B cell (primary cell): ENCODE data around the gene TGFBR2. TPM values are rescaled to one million over a fixed set of nuclear protein-coding genes. Genes with fewer than 3 reads are reported as not detected.

Source experiments
- ATAC-seq: fragments of 200-7000 bp; cut with Tn5 transposase; one replicate; pipeline ENCODE4 v1.10.0; 2021; ENCODE audit warnings: low read depth, mild to moderate bottlenecking, moderate number of reproducible peaks, moderate library complexity
- CTCF ChIA-PET: fragments of 350-600 bp; sonication (Branson Sonifier 250); formaldehyde crosslinking; loops from one replicate; lab custom pipeline; 2021; ENCODE audit warnings: antibody characterized with exemption, inconsistent platforms; lab: Charles Lee
- POLR2A ChIA-PET: fragments of 350-600 bp; sonication (Branson Sonifier 250); formaldehyde crosslinking; loops from one replicate; lab custom pipeline; 2021; ENCODE audit warnings: antibody characterized with exemption; lab: Charles Lee
- DNase-seq: peaks from one replicate; pipeline ENCODE4 v3.0.0; 2013
- H2AFZ ChIP-seq: 2 replicates; pipeline ENCODE4 v1.6.1; 2012; ENCODE audit warnings: mild to moderate bottlenecking, low read depth, low read length; ENCODE audit not compliant: insufficient read depth, poor library complexity, severe bottlenecking
- H3K27ac ChIP-seq, 2 donors: 1 replicate in 1 of 2; 2 replicates in 1 of 2; pipeline ENCODE4 v1.5.1; 2012 to 2013; ENCODE audit warnings: low read length in 2 of 2, mild to moderate bottlenecking in 2 of 2, moderate library complexity in 1 of 2
- H3K27me3 ChIP-seq, 4 experiments: fragments of 200-600 bp in 1 of 4; sonication (generic) in 1 of 4; replicated peaks in 1 of 4; 1 replicate in 2 of 4; 2 replicates in 2 of 4; pipeline versions ENCODE4 v1.6.1 to v1.7.0; 2013 to 2016; ENCODE audit warnings: low read length in 3 of 4, mild to moderate bottlenecking in 2 of 4, mixed read lengths in 1 of 4, moderate library complexity in 1 of 4; ENCODE audit not compliant: insufficient read depth in 4 of 4, control insufficient read depth in 3 of 4; ENCODE audit errors: control extremely low read depth in 1 of 4
- H3K36me3 ChIP-seq, 2 experiments: replicated peaks in 1 of 2; 1 replicate in 1 of 2; 2 replicates in 1 of 2; pipeline versions ENCODE4 v1.6.1 to v1.7.1; 2013; ENCODE audit warnings: low read length in 1 of 2; ENCODE audit not compliant: insufficient read depth in 2 of 2, control insufficient read depth in 1 of 2; ENCODE audit errors: control extremely low read depth in 1 of 2, extremely low read depth in 1 of 2
- H3K4me1 ChIP-seq, 2 donors: fragments of 200-600 bp in 1 of 2; sonication (generic) in 1 of 2; 1 replicate in 1 of 2; 2 replicates in 1 of 2; pipeline versions ENCODE4 v1.5.1 to v1.6.1; 2013 to 2017; ENCODE audit warnings: low read length in 2 of 2; ENCODE audit not compliant: control insufficient read depth in 2 of 2, insufficient read depth in 2 of 2
- H3K4me2 ChIP-seq: replicated peaks from 2 replicates; pipeline ENCODE3; 2012; ENCODE audit warnings: mild to moderate bottlenecking, low read depth, low read length; ENCODE audit not compliant: poor library complexity, severe bottlenecking
- H3K4me3 ChIP-seq, 5 experiments: fragments of 200-600 bp in 1 of 5; sonication (generic) in 1 of 5; 1 replicate in 3 of 5; 2 replicates in 2 of 5; pipeline versions ENCODE4 v1.5.1 to v1.7.0; 2011 to 2016; ENCODE audit warnings: low read length in 4 of 5, mild to moderate bottlenecking in 4 of 5, low read depth in 2 of 5, control low read depth in 1 of 5, moderate library complexity in 1 of 5; ENCODE audit not compliant: insufficient read depth in 1 of 5; ENCODE audit errors: control extremely low read depth in 1 of 5, extremely low read depth in 1 of 5
- H3K79me2 ChIP-seq: fragments of 200-600 bp; sonication (generic); one replicate; pipeline ENCODE4 v1.6.0; 2016; ENCODE audit warnings: low read length; ENCODE audit not compliant: control insufficient read depth, insufficient read depth
- H3K9ac ChIP-seq: fragments of 200-600 bp; sonication (generic); 2 replicates; pipeline ENCODE4 v1.6.1; 2017; ENCODE audit warnings: mild to moderate bottlenecking, low read length, moderate library complexity
- H3K9me3 ChIP-seq, 3 donors: one replicate each; pipeline versions ENCODE4 v1.6.1 to v1.7.1; 2013; ENCODE audit warnings: low read length in 2 of 3; ENCODE audit not compliant: control insufficient read depth in 2 of 3, insufficient read depth in 1 of 3; ENCODE audit errors: control extremely low read depth in 1 of 3
- H4K20me1 ChIP-seq: 2 replicates; pipeline ENCODE4 v1.6.0; 2012; ENCODE audit warnings: mild to moderate bottlenecking, low read length; ENCODE audit not compliant: insufficient read depth, control insufficient read depth, poor library complexity, severe bottlenecking
- H3K27ac Mint-ChIP-seq: one replicate; pipeline ENCODE4 v1.8.0; 2021; ENCODE audit warnings: mixed read lengths
- H3K27me3 Mint-ChIP-seq: one replicate; pipeline ENCODE4 v1.8.0; 2021; ENCODE audit warnings: mixed read lengths
- H3K4me1 Mint-ChIP-seq: one replicate; pipeline ENCODE4 v1.8.0; 2021; ENCODE audit warnings: mixed read lengths
- H3K4me3 Mint-ChIP-seq: one replicate; pipeline ENCODE4 v1.8.0; 2021; ENCODE audit warnings: mixed read lengths
- H3K9me3 Mint-ChIP-seq: one replicate; pipeline ENCODE4 v1.8.0; 2022; ENCODE audit warnings: mixed read lengths; ENCODE audit not compliant: insufficient read depth
- EZH2 ChIP-seq: IDR thresholded peaks from 2 replicates; pipeline ENCODE4 v1.6.1; 2012; ENCODE audit warnings: borderline replicate concordance, low read depth, mild to moderate bottlenecking, moderate library complexity, low read length; ENCODE audit not compliant: insufficient read depth, poor library complexity, severe bottlenecking
- WGBS: methylation state at CpG from one replicate; pipeline ENCODE4 v1.1.5; 2013; ENCODE audit warnings: missing lambda C conversion rate; ENCODE audit not compliant: insufficient coverage; 5-methylcytosine and 5-hydroxymethylcytosine counted together
- intact Hi-C: fragments of 100-400 bp; cut with micrococcal nuclease; formaldehyde crosslinking; loops from one replicate; pipeline ENCODE4 v1.10.0; 2022
- polyA plus RNA-seq: library from polyadenylated mRNA; depleted of rRNA; stranded (reverse); fragments of >200 nt; gene quantifications from 2 replicates; pipeline ENCODE4 v1.2.3, GENCODE V29; 2012
- total RNA-seq, 2 donors: library from RNA; stranded (reverse); fragments of 120-200 nt in 1 of 2; gene quantifications; 1 replicate in 1 of 2; 2 replicates in 1 of 2; pipeline versions ENCODE4 v1.2.3 to v1.2.4, GENCODE V29; 2013 to 2022
- TF ChIP-seq, protein P1 (sequence below): fragments of 200-600 bp; IDR thresholded peaks from one replicate; pipeline ENCODE4 v1.8.0; 2022; ENCODE audit warnings: antibody characterized with exemption, mild to moderate bottlenecking

The TGFBR2 gene
- total and polyA plus RNA-seq, 2 donors (not counting 1 experiment from before 2014, with no cell fraction given) = 68.7 to 189 TPM

DNA sequence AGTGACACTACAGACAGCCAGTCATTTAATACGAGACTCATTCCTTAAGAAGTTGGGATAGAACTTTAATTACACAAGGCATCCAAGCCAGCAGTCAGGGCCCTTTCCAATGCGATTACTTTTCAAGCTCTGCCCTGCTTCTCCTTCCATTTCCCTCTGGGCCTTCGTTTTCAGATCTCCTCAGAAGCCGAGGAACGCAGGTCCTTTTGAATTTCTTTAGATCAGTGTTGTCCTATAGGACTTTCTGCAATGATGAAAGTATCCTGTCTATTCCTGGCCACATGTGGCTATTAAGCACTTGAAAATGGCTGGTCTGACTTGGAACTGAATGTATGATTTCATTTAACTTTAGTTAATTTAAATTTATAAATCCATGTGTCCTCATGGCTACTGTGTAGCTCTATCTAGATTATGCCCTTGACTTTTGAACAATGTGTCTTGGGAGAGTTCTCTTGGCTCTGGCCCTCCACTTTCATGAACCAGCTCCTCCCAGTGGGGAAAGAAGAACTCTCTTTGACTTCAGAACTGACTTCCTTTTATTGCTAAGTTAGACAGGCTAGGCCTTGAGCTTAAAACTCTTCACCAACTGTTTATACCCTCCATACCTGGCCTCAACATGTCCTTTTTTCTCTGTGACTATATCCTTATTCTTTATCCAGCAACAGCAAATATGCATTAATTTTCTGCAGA, 22.6 kb downstream of the TGFBR2 start:
- peak overlapping the region in 3 of 5 experiments; percentile 2 to 46 (median 26) for H3K4me3 ChIP-seq
- ChIA-PET POLR2A (interaction anchor here (0.7 to 1.0 kb wide), 2 partner anchors 22 to 36 kb away, joined by 3 to 10 read pairs; no protein-coding TSS in a partner anchor), CTCF (interaction anchor here (0.6 to 2.0 kb wide), 28 partner anchors 8 to 483 kb away, joined by 3 to 20 read pairs (median 4); partner anchors contain the start of gene TGFBR2)
- peak overlapping the region; percentile 36 for H3K9ac ChIP-seq
- DNase-seq = peak; percentile 75
- intact Hi-C loops = loop anchor here (1.0 to 5.0 kb wide), 3 partner anchors 8 to 310 kb away; no protein-coding TSS in a partner anchor
- no peak overlapping the region for H2AFZ ChIP-seq
- no peaks in the 10 kb centered on the region for H3K9me3 Mint-ChIP-seq
- peak overlapping the region; percentile 72 for H3K4me3 Mint-ChIP-seq
- H3K36me3 ChIP-seq = peaks cover 1 to 37% of the 10 kb centered on the region in 2 experiments
- H3K79me2 ChIP-seq = peaks cover 100% of the 10 kb centered on the region
- 93% methylated on average over 2 of the region's 5 CpGs for WGBS
- no peaks in the 10 kb centered on the region for H3K27me3 Mint-ChIP-seq
- H4K20me1 ChIP-seq = no peaks in the 10 kb centered on the region
- H3K9me3 ChIP-seq = no peaks in the 10 kb centered on the region
- TF ChIP-seq, protein P1, sequence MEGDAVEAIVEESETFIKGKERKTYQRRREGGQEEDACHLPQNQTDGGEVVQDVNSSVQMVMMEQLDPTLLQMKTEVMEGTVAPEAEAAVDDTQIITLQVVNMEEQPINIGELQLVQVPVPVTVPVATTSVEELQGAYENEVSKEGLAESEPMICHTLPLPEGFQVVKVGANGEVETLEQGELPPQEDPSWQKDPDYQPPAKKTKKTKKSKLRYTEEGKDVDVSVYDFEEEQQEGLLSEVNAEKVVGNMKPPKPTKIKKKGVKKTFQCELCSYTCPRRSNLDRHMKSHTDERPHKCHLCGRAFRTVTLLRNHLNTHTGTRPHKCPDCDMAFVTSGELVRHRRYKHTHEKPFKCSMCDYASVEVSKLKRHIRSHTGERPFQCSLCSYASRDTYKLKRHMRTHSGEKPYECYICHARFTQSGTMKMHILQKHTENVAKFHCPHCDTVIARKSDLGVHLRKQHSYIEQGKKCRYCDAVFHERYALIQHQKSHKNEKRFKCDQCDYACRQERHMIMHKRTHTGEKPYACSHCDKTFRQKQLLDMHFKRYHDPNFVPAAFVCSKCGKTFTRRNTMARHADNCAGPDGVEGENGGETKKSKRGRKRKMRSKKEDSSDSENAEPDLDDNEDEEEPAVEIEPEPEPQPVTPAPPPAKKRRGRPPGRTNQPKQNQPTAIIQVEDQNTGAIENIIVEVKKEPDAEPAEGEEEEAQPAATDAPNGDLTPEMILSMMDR = peak; percentile 53
- TF ChIP-seq EZH2 = no peak
- H3K4me1 Mint-ChIP-seq = peaks cover 92% of the 10 kb centered on the region
- H3K27me3 ChIP-seq = no peaks in the 10 kb centered on the region
- peak; percentile 54 for ATAC-seq
- H3K27ac Mint-ChIP-seq = peak overlapping the region; percentile 87
- H3K27ac ChIP-seq = peak overlapping the region; percentile 73 to 89
- peaks cover 91 to 99% of the 10 kb centered on the region in 2 donors for H3K4me1 ChIP-seq
- peak overlapping the region; percentile 64 for H3K4me2 ChIP-seq

DNA sequence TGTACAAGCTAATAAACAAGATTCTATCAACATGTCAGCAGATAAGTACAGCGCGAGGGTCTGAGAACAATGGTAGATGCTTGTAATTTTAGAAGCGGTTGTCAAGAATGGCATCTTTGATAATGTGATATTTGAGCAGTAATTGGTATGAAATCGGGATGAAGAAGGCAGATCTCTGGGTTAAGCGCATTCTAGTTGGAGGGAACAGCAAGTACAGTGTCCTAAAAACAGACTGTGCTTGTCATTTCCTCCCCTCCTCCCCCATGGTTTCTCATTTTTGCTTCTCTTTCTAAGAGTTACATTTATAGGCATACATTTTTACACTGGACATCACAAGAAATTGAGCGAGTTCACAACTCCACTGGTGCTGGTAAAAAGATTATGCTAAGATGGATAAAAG, 23.3 kb downstream of the TGFBR2 start:
- POLR2A ChIA-PET = no interaction called here
- no peak for DNase-seq
- Histone ChIP-seq H3K79me2 (peaks cover 100% of the 10 kb centered on the region), H2AFZ (no peak overlapping the region), H4K20me1 (no peaks in the 10 kb centered on the region), H3K4me1 (peaks cover 91 to 99% of the 10 kb centered on the region in 2 donors), H3K9me3 (no peaks in the 10 kb centered on the region), H3K27me3 (no peaks in the 10 kb centered on the region), H3K4me3 (peak overlapping the region in 3 of 5 experiments; percentile 2 to 46 (median 26)), H3K27ac (peak overlapping the region; percentile 73 to 89), H3K4me2 (peak overlapping the region; percentile 64), H3K9ac (peak overlapping the region; percentile 36), H3K36me3 (peaks cover 1 to 33% of the 10 kb centered on the region in 2 experiments)
- CTCF ChIA-PET = interaction anchor here (0.6 to 2.0 kb wide), 21 partner anchors 8 to 459 kb away, joined by 3 to 20 read pairs (median 5); partner anchors contain the start of gene TGFBR2
- peak overlapping the region; percentile 85 for H3K27ac Mint-ChIP-seq
- no peaks in the 10 kb centered on the region for H3K9me3 Mint-ChIP-seq
- peaks cover 92% of the 10 kb centered on the region for H3K4me1 Mint-ChIP-seq
- H3K27me3 Mint-ChIP-seq = no peaks in the 10 kb centered on the region
- no peak for TF ChIP-seq EZH2
- TF ChIP-seq, protein P1 = no peak
- peak overlapping the region; percentile 72 for H3K4me3 Mint-ChIP-seq
- WGBS = 100% methylated on average over 1 of the region's 6 CpGs
- intact Hi-C loops = loop anchor here (1.0 to 10.0 kb wide), 4 partner anchors 8 to 515 kb away; no protein-coding TSS in a partner anchor
- ATAC-seq = no peak
